Upper lobe of left lung (tissue), 4 donors: Measurements from ENCODE around the gene ERICH6B.

Experiments used
- CTCF ChIP-seq, 6 experiments: fragments of 450-650 bp in 4 of 6; fragments of 200-600 bp in 2 of 6; sonication (generic) in 2 of 6; IDR thresholded peaks; one replicate each; pipeline ENCODE4 v1.5.1; 2016 to 2019; ENCODE audit warnings: antibody characterized with exemption in 6 of 6
- EP300 ChIP-seq, 4 donors: sonication (generic); formaldehyde crosslinking; IDR thresholded peaks; one replicate each; pipeline ENCODE4 v1.5.1; 2017; ENCODE audit warnings: antibody characterized with exemption in 4 of 4, control low read depth in 2 of 4
- POLR2AphosphoS5 ChIP-seq, 2 donors: sonication (generic); formaldehyde crosslinking; IDR thresholded peaks; one replicate each; pipeline ENCODE4 v1.5.1; 2017; ENCODE audit warnings: antibody characterized with exemption in 2 of 2

GRCh38 chr13:45534604-45535003 is 80.9 kb downstream of the ERICH6B start:
- TF ChIP-seq CTCF (IDR thresholded peaks at IDR 0.05) = no peak
- no peak for TF ChIP-seq POLR2AphosphoS5 (IDR thresholded peaks at IDR 0.05)
- TF ChIP-seq EP300 (IDR thresholded peaks at IDR 0.05) = no peak
